ENCODE data around the gene GNAI1.

GRCh38 chr7:80247144-80247543, 112.5 kb downstream of the GNAI1 start:
- TF ChIP-seq SREBF2 (IDR thresholded peaks at IDR 0.05): no peak
- no peak for TF ChIP-seq RAD21 (conservative IDR thresholded peaks at IDR 0.05 in 1 of 2, IDR thresholded peaks at IDR 0.05 in 1 of 2)
- no peak for TF ChIP-seq POLR2A (IDR thresholded peaks at IDR 0.05; ENCODE audit: low read length)
- no peak for TF ChIP-seq EHMT2 (IDR thresholded peaks at IDR 0.05; ENCODE audit: low read depth)
- TF ChIP-seq REST (IDR thresholded peaks at IDR 0.05): no peak
- TF ChIP-seq CTCF (IDR thresholded peaks at IDR 0.05): no peak
- TF ChIP-seq PHF8 (IDR thresholded peaks at IDR 0.05; ENCODE audit: borderline replicate concordance, low read depth): no peak

Measured in A549 (cell line).